WTC11 (cell line): ENCODE data around the gene AP2S1.

Source experiments
- CTCF ChIP-seq: fragments of 200-600 bp; IDR thresholded peaks from 2 replicates; pipeline ENCODE4 v1.8.0; 2022; ENCODE audit warnings: antibody characterized with exemption
- KAT7 ChIP-seq: sonication (generic); formaldehyde crosslinking; IDR thresholded peaks from 2 replicates; pipeline ENCODE4 v1.8.1; 2023; ENCODE audit warnings: missing genetic modification reagents, mild to moderate bottlenecking, borderline replicate concordance
- SP1 ChIP-seq: sonication (generic); formaldehyde crosslinking; conservative IDR thresholded peaks from 2 replicates; pipeline ENCODE4 v1.8.1; 2022; ENCODE audit warnings: missing genetic modification reagents

- TF ChIP-seq SP1 (CRISPR knock-in tag) (no peak), KAT7 (CRISPR knock-in tag) (no peak), CTCF (no peak)
Observed at GRCh38 chr19:46898731-46899130, 48.1 kb upstream of the AP2S1 start.
